GM19035 (cell line): ENCODE measurements around the gene OR4M1.
"Not testable (repeated sequence)": the region's sequence is repeated elsewhere in the genome, so short reads cannot be mapped to it uniquely, and the experiment has no call there.

Experiments used
- ATAC-seq: cut with Tn5 transposase; IDR thresholded peaks from one replicate; pipeline ENCODE4 v1.9.1; 2021; ENCODE audit not compliant: unreplicated experiment

The OR4M1 gene

DNA sequence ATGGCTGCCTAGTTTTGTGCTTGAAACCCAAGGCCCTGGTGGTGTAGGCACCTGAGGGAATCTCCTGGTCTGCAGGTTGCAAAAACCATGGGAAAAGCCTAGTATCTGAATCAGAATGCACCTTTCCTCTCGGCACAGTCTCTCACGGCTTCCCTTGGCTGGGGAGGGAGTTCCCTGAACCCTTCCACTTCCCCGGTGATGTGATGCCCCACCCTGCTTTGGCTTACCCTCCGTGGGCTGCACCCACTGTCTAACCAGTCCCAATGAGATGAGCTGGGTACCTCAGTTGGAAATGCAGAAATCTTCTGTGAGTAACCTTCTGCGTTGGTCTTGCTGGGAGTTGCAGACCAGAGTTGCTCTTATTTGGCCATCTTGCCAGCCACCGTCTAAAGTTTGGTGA is 47.7 kb downstream of the OR4M1 start:
- ATAC-seq: not testable (repeated sequence)

DNA sequence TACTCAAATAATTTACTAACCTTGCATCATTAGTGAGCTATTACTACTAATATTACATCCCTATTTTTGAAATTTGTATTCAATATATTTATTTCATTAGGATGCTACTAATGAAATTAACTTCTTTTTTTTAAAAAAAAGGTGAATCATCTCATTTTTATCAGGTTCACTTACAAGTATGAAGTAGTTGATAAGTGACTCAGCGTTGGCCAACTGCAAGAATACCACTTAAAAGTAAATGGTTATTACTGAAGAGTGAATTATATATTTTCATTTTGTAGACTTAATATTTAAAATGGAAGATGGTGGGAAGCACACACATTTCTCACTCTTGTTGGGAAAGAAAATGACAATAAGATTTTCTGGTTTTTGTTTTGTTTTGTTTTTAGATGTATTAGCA is 49.9 kb downstream of the OR4M1 start:
- ATAC-seq: no peak

DNA sequence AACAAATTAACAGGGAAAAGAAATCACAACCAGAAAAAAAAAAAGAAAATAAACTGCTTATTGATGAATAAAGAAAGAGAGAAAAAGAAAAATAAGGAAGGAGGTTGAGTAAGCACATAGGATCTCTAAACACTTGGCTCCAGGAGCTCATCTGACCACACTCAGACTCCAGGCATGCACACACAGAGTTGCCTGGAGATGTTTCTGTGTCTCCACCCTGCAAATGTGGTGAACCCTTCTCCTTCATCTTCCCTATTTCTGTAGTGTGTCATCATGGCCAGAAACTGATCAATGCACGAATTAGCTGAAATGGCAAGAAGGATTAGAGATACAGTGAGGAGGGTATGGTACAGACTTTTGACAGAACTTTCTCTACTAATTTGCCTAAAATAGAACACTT is 50.5 kb downstream of the OR4M1 start:
- no peak for ATAC-seq

DNA sequence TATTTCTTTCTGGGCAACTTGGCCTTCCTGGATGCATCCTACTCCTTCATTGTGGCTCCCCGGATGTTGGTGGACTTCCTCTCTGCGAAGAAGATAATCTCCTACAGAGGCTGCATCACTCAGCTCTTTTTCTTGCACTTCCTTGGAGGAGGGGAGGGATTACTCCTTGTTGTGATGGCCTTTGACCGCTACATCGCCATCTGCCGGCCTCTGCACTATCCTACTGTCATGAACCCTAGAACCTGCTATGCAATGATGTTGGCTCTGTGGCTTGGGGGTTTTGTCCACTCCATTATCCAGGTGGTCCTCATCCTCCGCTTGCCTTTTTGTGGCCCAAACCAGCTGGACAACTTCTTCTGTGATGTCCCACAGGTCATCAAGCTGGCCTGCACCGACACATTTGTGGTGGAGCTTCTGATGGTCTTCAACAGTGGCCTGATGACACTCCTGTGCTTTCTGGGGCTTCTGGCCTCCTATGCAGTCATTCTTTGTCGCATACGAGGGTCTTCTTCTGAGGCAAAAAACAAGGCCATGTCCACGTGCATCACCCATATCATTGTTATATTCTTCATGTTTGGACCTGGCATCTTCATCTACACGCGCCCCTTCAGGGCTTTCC is 54.4 kb downstream of the OR4M1 start:
- not testable (repeated sequence) for ATAC-seq

DNA sequence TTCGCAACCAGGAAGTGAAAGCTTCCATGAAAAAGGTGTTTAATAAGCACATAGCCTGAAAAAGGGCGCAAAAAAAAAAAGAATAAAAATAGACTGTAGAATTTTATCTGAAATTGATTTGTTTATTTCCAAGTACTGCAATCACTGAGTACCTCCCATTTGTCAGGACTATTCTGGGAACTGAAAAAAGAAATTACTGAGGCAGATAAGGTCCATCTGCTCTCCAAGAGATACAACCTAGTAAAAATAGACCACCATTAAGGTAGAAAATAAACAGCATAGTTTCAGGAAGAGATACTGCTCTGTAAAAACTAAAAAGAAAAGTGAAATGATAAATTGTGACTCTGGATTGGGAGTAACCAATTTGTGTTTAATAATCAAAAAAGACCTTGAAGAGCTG is 55.0 kb downstream of the OR4M1 start:
- ATAC-seq: no peak
